Progenitor cell of endocrine pancreas (in vitro differentiated cells): ENCODE data around the gene ZNF800. TPM values are rescaled to one million over a fixed set of nuclear protein-coding genes. Genes with fewer than 3 reads are reported as not detected.
A peak's percentile ranks its signal among the peaks of the same experiment; 100 is the strongest.

Experiments used
- DNase-seq: peaks from one replicate; pipeline ENCODE4 v3.0.0; 2021; ENCODE audit warnings: low spot score; ENCODE audit not compliant: unreplicated experiment
- H3K27ac Mint-ChIP-seq: 2 replicates; pipeline ENCODE4 v1.8.0; 2021; ENCODE audit warnings: mild to moderate bottlenecking, moderate library complexity, mixed read lengths
- H3K27me3 Mint-ChIP-seq: 2 replicates; pipeline ENCODE4 v1.8.0; 2021; ENCODE audit warnings: mixed read lengths
- H3K36me3 Mint-ChIP-seq: 2 replicates; pipeline ENCODE4 v1.8.0; 2022; ENCODE audit warnings: mixed read lengths; ENCODE audit not compliant: insufficient read depth
- H3K4me1 Mint-ChIP-seq: 2 replicates; pipeline ENCODE4 v1.8.0; 2021; ENCODE audit warnings: low read depth, mixed read lengths
- H3K4me3 Mint-ChIP-seq: 2 replicates; pipeline ENCODE4 v1.8.0; 2021; ENCODE audit warnings: low read depth, mild to moderate bottlenecking, moderate library complexity, mixed read lengths
- H3K9me3 Mint-ChIP-seq: 2 replicates; pipeline ENCODE4 v1.8.0; 2021; ENCODE audit warnings: low read depth, mixed read lengths
- CTCF ChIP-seq: fragments of 200-600 bp; sonication (generic); IDR thresholded peaks from one replicate; pipeline ENCODE4 v1.5.0; 2021; ENCODE audit warnings: antibody characterized with exemption, mild to moderate bottlenecking; ENCODE audit not compliant: unreplicated experiment
- total RNA-seq: library from RNA; stranded (reverse); gene quantifications from 2 replicates; pipeline ENCODE4 v1.2.1, GENCODE V29; 2021

Gene ZNF800
- total RNA-seq, 1 donor from 2014 or later = 28.2 TPM

DNA sequence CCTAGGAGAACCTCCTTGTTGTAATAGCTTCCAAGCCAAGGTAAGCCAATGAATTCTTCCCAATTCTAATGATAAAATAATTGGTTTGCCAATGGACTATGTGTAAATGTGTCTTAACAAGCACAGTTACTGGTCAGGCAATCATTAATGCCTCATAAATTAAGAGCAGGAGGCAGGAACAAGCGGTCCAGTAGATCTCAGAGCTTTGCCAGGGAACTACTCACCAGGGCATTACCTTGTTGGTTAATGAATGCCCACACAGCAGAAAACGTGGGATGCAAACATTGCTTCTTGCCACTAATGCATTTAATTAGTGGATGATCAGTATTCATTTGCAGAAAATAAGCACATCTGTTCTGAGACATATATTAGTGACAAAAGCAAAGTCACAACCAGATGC is 26.7 kb upstream of the ZNF800 start:
- no peak for DNase-seq
- TF ChIP-seq CTCF = no peak
- no peaks in the 10 kb centered on the region for H3K36me3 Mint-ChIP-seq
- peaks cover 19% of the 10 kb centered on the region for H3K27me3 Mint-ChIP-seq
- H3K27ac Mint-ChIP-seq = no peak overlapping the region
- H3K4me3 Mint-ChIP-seq = no peak overlapping the region
- H3K9me3 Mint-ChIP-seq = peaks cover 3% of the 10 kb centered on the region
- no peaks in the 10 kb centered on the region for H3K4me1 Mint-ChIP-seq

DNA sequence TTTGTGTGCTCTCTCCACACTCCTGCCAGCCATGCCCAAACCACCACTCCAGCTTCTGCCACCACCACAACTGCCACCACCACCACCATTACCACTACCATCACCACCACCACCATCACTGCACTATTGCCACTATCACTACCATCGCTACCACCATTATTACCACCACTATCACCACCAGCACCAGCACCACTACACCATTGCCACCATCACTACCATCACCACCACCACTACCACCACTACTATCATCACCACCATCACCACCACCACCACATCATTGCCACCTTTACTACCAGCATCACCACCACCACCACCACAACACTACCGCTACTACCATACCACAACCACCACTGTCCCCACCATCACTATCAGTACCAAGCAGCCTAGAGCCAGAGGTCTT is 26.0 kb upstream of the ZNF800 start:
- Mint-ChIP-seq H3K36me3 (no peaks in the 10 kb centered on the region), H3K9me3 (peaks cover 3% of the 10 kb centered on the region), H3K27ac (peak overlapping the region; percentile 43), H3K4me1 (no peaks in the 10 kb centered on the region), H3K27me3 (peaks cover 22% of the 10 kb centered on the region), H3K4me3 (no peak overlapping the region)
- no peak for TF ChIP-seq CTCF
- DNase-seq = no peak

- no peak for TF ChIP-seq CTCF
- Mint-ChIP-seq H3K9me3 (no peaks in the 10 kb centered on the region), H3K36me3 (no peaks in the 10 kb centered on the region), H3K27me3 (peaks cover 28% of the 10 kb centered on the region), H3K4me3 (no peak overlapping the region), H3K27ac (no peak overlapping the region), H3K4me1 (no peaks in the 10 kb centered on the region)
- DNase-seq = no peak
These were observed 24.8 kb upstream of the ZNF800 start for GRCh38 chr7:127417346-127417745.

GRCh38 chr7:127415060-127415742 is 22.7 kb upstream of the ZNF800 start:
- no peak for DNase-seq
- no peaks in the 10 kb centered on the region for H3K36me3 Mint-ChIP-seq
- H3K4me3 Mint-ChIP-seq = no peak overlapping the region
- no peak for TF ChIP-seq CTCF
- H3K27ac Mint-ChIP-seq = no peak overlapping the region
- no peaks in the 10 kb centered on the region for H3K4me1 Mint-ChIP-seq
- H3K9me3 Mint-ChIP-seq = no peaks in the 10 kb centered on the region
- peaks cover 39% of the 10 kb centered on the region for H3K27me3 Mint-ChIP-seq

DNA sequence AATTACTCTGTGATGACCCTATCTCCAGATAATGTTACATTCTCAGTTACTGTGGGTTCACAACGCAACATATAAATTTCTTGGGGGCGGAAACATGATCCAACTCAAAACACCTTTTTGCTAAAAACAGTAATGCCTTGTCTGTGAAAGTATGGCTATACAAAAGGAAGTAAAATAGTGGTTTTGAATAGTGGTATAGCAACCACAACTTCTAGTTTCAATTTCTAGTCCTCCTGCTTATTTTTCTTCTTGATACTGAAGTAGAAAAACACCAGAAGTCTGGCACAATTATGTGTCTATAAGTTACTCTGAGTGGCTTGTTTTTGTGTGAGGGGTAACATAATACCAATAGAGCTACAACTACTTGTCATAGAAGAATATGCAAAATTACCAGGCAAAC is 21.5 kb upstream of the ZNF800 start:
- no peak for DNase-seq
- H3K9me3 Mint-ChIP-seq = no peaks in the 10 kb centered on the region
- no peak overlapping the region for H3K4me3 Mint-ChIP-seq
- no peak for TF ChIP-seq CTCF
- no peaks in the 10 kb centered on the region for H3K36me3 Mint-ChIP-seq
- peaks cover 38% of the 10 kb centered on the region for H3K27me3 Mint-ChIP-seq
- H3K4me1 Mint-ChIP-seq = no peaks in the 10 kb centered on the region
- no peak overlapping the region for H3K27ac Mint-ChIP-seq
